Natural killer cell treated with Interleukin-12 subunit alpha and Interleukin-12 subunit beta and Interleukin-15 and Interleukin-18, amount 100 ng/mL, for 72 hours (primary cell): ENCODE results near the gene MAP3K4. TPM values are rescaled to one million over a fixed set of nuclear protein-coding genes. Genes with fewer than 3 reads are reported as not detected.
"Not testable (repeated sequence)": the region's sequence is repeated elsewhere in the genome, so short reads cannot be mapped to it uniquely, and the experiment has no call there.

Experiments used
- ATAC-seq, 2 donors: fragments of 150-1000 bp; cut with Tn5 transposase in 1 of 2; sonication (Bioruptor Pico), chemical (Tn5 transposase) in 1 of 2; 2 replicates each; pipeline ENCODE4 v1.10.0; 2021
- DNase-seq: peaks from one replicate; pipeline ENCODE4 v3.0.0; 2022; ENCODE audit warnings: low spot score
- H3K27ac Mint-ChIP-seq, 2 donors: 1 replicate in 1 of 2; 2 replicates in 1 of 2; pipeline ENCODE4 v1.8.0; 2022; ENCODE audit warnings: mixed read lengths in 2 of 2, mild to moderate bottlenecking in 1 of 2, moderate library complexity in 1 of 2
- H3K27me3 Mint-ChIP-seq, 2 donors: 1 replicate in 1 of 2; 2 replicates in 1 of 2; pipeline ENCODE4 v1.8.0; 2022; ENCODE audit warnings: mixed read lengths in 2 of 2
- H3K36me3 Mint-ChIP-seq: one replicate; pipeline ENCODE4 v1.8.0; 2022; ENCODE audit warnings: mixed read lengths
- H3K4me1 Mint-ChIP-seq, 2 donors: 1 replicate in 1 of 2; 2 replicates in 1 of 2; pipeline ENCODE4 v1.8.0; 2022; ENCODE audit warnings: low read depth in 2 of 2, mixed read lengths in 2 of 2, mild to moderate bottlenecking in 1 of 2
- H3K4me3 Mint-ChIP-seq: one replicate; pipeline ENCODE4 v1.8.0; 2022; ENCODE audit warnings: mixed read lengths
- H3K9me3 Mint-ChIP-seq: 2 replicates; pipeline ENCODE4 v1.8.0; 2022; ENCODE audit warnings: mixed read lengths
- total RNA-seq, 2 donors: library from RNA; stranded (reverse); gene quantifications; one replicate each; pipeline ENCODE4 v1.2.3, GENCODE V29; 2022

The MAP3K4 gene
- total RNA-seq, 2 donors from 2014 or later: 39.4 to 67.6 TPM

DNA sequence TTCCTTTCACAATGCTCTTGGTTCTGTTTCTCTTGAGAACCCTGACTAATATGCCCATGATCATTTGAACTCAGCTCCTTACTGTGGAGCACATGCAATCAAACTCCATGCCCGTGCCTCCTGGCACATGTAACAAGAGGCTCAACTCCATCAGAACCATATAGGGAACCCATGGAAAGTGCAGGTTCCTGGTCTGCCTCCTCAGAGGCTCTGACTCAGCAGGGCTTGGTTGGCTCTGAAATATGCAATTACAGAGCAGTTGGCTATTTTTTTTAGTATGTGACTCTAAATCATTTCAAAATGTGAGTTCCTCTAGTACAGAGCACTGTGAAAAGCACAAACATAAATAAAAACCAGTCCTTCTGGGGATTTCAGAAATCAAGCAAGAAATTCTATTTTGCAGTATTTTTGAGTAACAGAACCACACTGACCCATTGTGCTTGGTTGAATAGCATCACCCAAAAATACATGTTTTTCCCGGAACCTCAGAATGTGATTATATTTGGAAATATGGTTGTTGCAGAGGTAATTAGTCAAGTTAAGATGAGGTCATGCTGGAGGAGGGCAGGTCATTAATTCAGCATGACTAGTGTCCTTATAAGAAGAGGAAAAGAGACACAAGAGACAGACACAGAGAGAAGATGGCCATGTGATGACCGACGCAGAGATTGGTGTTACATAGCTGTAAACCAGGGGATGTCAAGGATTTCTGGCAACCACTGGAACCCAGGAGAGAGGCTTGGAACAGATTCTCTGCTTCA, 13.2 kb upstream of the MAP3K4 start:
- Mint-ChIP-seq H3K4me3 (no peak overlapping the region), H3K27ac (no peak overlapping the region), H3K9me3 (no peaks in the 10 kb centered on the region), H3K4me1 (no peaks in the 10 kb centered on the region), H3K27me3 (peaks cover 14 to 32% of the 10 kb centered on the region in 2 donors), H3K36me3 (peaks cover 6% of the 10 kb centered on the region)
- ATAC-seq: no peak
- no peak for DNase-seq

DNA sequence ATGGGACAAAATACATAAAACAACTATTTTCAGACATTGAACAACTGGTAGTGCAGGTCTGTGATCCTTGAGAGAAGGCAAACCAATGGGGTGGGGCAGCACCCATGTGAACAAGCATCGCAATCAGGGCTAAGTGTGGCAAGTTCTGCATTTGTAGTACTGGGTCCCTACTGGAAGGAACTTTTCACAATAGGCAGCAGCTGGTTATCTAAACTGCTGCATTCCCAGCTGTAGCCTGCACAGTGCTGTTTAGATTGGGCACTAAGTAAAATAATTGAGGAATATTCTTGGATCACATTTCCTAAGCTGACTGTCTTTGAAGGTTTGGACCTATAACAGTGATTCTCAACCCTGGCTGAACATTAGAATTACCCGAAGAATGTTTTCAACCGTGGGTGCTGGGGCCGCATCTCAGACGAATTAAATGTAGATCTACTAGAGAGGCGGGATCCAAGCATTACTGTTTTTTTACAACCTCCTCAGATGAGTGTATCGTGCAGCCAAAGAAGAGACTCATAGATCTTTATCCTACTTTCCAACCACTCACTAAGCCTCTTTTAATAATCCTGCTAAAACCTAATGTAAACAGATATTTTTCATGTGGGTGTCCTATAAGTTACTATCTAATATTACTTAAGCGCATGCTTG, 12.4 kb upstream of the MAP3K4 start:
- DNase-seq (no peak), ATAC-seq (no peak)
- no peaks in the 10 kb centered on the region for H3K9me3 Mint-ChIP-seq
- H3K4me1 Mint-ChIP-seq: no peaks in the 10 kb centered on the region
- peaks cover 16 to 27% of the 10 kb centered on the region in 2 donors for H3K27me3 Mint-ChIP-seq
- H3K27ac Mint-ChIP-seq: no peak overlapping the region
- peaks cover 6% of the 10 kb centered on the region for H3K36me3 Mint-ChIP-seq
- no peak overlapping the region for H3K4me3 Mint-ChIP-seq

DNA sequence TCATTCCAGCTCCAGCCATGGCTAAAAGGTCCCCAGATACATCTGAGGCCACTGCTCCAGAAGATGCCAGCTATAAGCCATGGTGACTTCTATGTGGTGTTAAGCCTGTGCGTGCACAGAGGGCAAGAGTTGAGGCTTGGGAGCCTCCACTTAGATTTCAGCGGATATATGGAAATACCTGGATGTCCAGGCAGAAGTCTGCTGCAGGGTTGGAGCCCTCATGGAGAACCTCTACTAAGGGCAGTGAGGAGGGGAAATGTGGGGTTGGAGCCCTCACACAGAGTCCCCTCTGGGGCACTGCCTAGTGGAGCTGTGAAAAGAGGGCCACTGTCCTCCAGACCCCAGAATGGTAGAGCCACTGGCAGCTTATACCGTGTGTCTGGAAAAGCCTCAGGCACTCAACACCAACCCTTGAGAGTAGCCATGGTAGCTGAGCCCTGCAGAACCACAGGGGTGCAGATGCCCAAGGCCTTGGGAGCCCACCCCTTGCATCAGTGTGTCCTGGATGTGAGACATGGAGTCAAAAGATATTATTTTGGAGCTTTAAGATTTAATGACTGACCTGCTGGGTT, 8.1 kb upstream of the MAP3K4 start:
- DNase-seq, ATAC-seq, H3K9me3 Mint-ChIP-seq, H3K4me1 Mint-ChIP-seq, H3K27ac Mint-ChIP-seq, H3K4me3 Mint-ChIP-seq: not testable (repeated sequence)
- H3K36me3 Mint-ChIP-seq: peaks cover 11% of the 10 kb centered on the region
- H3K27me3 Mint-ChIP-seq: peaks cover 22 to 28% of the 10 kb centered on the region in 2 donors

DNA sequence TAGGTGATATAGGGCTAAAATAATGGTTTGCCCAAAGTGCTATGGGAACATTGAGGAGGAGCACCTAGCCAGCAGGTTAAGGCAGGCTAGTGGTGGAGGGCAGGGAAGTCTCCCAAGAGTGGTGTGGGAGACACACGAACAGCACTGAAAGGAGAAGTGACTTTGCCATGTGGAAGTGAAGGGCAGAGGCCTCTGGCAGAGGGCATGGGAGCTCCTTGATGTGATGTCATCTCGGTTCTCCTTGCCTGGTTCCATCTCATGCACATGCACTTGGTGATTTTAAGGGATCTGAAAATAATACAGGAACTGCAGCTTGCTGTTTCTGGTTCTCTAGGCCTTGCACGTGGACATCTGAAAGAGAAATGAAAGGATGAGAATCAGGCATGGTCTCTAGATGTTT, 4.7 kb upstream of the MAP3K4 start:
- H3K4me3 Mint-ChIP-seq: no peak overlapping the region
- peaks cover 11% of the 10 kb centered on the region for H3K36me3 Mint-ChIP-seq
- ATAC-seq (no peak), DNase-seq (no peak)
- H3K4me1 Mint-ChIP-seq: peaks cover 0 to 4% of the 10 kb centered on the region in 2 donors
- H3K27me3 Mint-ChIP-seq: peaks cover 12 to 15% of the 10 kb centered on the region in 2 donors
- no peaks in the 10 kb centered on the region for H3K9me3 Mint-ChIP-seq
- H3K27ac Mint-ChIP-seq: no peak overlapping the region

DNA sequence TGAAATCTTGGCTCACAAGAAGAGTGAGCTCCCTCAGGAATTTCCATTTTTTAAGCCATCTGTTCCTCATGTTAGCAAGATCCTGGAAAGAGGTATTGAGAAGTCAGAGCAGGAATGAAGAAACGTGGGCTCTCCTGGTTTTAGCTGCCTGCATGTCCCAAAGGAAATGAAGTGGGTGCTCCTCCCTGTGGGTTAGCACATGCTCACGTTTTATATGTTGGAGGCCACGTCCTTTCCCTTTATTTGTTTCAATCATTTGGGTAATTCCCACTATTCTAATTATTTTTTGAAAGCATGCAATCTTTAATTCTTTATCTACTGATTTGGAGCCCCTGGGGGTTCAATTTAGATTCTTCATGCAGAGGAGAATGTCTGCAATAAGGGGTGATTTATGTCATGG, 4.3 kb upstream of the MAP3K4 start:
- H3K9me3 Mint-ChIP-seq: no peaks in the 10 kb centered on the region
- no peak overlapping the region for H3K27ac Mint-ChIP-seq
- H3K4me3 Mint-ChIP-seq: no peak overlapping the region
- ATAC-seq (no peak), DNase-seq (no peak)
- peaks cover 12% of the 10 kb centered on the region in 2 donors for H3K27me3 Mint-ChIP-seq
- peaks cover under 1 to 5% of the 10 kb centered on the region in 2 donors for H3K4me1 Mint-ChIP-seq
- peaks cover 12% of the 10 kb centered on the region for H3K36me3 Mint-ChIP-seq

DNA sequence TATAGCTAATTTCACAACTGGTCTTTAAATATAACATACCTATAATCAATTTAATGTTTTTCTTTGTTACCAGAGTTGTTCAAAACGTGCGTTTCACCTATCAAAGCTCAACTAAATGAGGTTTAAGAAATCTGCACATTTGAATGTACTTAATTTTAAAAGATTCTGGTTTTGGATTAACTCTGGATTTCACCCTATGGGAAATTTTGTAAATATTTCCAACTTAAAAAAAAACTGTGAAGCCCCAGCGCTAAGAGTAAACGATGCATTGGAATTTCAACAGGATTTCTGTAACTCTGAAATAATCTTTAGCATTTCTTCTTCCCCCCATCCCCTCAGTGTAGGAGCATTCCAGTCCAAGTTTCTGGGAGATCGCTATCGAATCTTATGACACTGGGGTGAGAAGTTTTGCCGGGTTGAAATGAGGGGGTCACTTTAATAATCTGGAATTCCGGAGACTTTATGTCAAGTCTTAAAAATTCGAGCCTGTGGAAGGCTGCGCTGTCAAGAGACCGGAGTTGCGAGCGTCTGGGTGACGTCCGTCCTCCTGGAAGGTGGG, 643 bp upstream of the MAP3K4 start:
- H3K4me1 Mint-ChIP-seq: peaks cover 14 to 17% of the 10 kb centered on the region in 2 donors
- DNase-seq (no peak), ATAC-seq (no peak)
- H3K27me3 Mint-ChIP-seq: peaks cover 0 to 6% of the 10 kb centered on the region in 2 donors
- H3K27ac Mint-ChIP-seq: peak overlapping the region in 1 of 2 donors; percentile 68
- peak overlapping the region; percentile 94 for H3K4me3 Mint-ChIP-seq
- no peaks in the 10 kb centered on the region for H3K9me3 Mint-ChIP-seq
- peaks cover 9% of the 10 kb centered on the region for H3K36me3 Mint-ChIP-seq

DNA sequence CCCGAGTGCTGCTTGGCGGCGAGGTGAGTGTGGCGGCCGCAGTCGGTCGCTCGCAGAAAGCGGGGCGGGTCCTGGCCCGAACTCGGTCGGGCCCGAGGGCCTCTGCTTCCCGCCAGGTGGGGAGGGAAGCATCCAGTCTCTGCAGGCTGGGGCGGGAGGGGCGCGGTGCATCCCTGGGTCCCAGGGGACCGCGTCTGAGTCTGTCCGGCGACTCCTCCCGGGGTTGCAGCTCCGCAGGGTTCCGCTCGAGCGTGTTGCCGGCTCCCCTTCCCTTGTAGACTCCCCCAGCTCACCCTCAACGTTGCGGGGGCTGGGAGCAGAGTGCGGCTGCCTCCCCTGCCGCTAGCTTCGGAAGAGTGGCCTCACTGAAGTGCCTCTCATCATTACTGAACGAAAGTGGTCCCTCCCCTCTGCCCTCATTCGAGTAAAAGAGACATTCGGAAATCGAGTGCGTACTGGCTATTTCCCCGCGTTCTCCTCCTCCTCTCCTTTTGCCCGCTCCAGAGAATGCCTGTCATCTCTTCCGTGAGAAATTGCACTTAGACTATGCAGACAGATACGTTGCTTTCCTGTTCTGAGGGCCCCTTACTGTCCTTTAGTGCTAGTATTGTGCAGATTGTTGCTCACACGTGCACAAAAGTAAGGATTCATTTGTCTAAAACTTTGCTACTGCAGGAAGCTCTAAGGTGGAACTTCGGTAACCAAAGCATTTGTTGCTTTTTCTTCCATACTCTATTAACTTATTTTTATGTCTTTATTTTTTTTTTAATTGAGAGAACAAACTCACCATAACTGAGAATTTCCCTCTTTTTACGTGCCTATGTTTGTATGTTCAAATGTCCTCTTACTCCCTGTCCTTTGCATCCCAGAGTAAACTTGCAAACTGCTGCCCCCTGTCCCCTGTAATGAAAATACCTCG, 751 bp downstream of the MAP3K4 start:
- Mint-ChIP-seq H3K4me1 (peaks cover 19 to 23% of the 10 kb centered on the region in 2 donors), H3K36me3 (peaks cover 9% of the 10 kb centered on the region), H3K27me3 (peaks cover 0 to 2% of the 10 kb centered on the region in 2 donors), H3K9me3 (no peaks in the 10 kb centered on the region), H3K4me3 (peak overlapping the region; percentile 94), H3K27ac (peak overlapping the region; percentile 87 to 93)
- DNase-seq (peak; percentile 62), ATAC-seq (peak; percentile 71 to 72)

DNA sequence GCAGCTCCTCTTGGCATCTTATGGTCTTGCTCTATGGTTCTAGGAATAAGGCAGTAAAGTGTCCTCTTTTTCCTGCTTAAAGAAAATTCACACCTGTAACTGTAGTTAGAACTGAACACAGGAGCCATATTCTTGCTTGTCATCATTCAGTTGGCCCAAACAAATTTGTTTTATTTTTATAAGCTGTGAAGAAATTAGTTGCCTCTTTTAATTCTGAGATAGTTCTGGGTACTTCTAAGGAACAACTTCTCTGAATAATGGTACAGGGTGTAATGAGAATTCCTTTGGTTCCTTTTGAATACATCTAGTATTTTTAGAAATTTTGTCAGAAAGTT, 1.4 kb downstream of the MAP3K4 start:
- Mint-ChIP-seq H3K36me3 (peaks cover 9% of the 10 kb centered on the region), H3K4me3 (peak overlapping the region; percentile 94), H3K4me1 (peaks cover 19 to 26% of the 10 kb centered on the region in 2 donors), H3K27ac (peak overlapping the region; percentile 87 to 93), H3K27me3 (peaks cover 0 to 2% of the 10 kb centered on the region in 2 donors), H3K9me3 (no peaks in the 10 kb centered on the region)
- DNase-seq (no peak), ATAC-seq (no peak)

DNA sequence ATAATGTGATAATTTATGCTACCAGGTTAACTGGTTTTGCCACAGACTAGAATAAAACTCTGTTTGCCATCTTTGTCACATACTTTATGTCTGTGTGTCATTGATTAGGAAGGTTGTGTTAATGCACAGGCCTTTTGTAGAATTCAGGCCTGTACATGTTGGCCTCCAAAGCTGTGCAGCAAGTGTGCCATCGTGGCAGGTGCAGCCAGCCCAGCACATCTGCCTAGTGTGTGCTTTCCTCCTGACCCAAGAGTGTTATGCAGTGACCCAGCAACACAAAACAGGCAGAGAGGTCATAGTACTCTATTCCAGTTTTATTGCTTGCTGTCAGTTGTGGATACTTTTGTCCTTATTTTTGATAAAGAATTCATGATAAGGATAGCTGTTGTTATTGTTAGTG, 3.7 kb downstream of the MAP3K4 start:
- Mint-ChIP-seq H3K36me3 (peaks cover 9% of the 10 kb centered on the region), H3K4me1 (peaks cover 19 to 26% of the 10 kb centered on the region in 2 donors), H3K4me3 (no peak overlapping the region), H3K27me3 (no peaks in the 10 kb centered on the region), H3K9me3 (no peaks in the 10 kb centered on the region), H3K27ac (no peak overlapping the region)
- DNase-seq (no peak), ATAC-seq (no peak)

DNA sequence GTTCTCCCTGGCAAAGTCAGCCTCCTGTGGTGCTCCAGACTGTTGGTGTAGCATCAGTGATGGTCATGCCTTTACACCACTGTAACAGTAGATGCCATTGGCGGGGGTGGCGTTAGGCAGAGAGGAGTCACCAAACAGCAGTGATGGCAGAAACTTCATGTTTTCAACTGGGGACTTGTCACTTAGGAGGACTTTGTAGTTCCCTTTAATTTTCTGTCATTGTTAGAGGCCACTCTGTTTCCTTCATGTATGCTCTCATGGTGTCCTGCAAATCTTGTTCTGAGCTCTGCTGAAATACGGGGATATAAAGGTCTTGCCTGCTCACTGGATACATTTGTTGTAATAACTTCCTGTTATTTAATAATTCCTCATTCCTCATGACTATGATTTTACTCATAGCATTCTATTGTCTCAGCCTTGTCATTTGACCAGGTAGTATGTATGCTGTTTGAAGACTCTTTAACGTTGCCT, 4.6 kb downstream of the MAP3K4 start:
- H3K4me3 Mint-ChIP-seq: no peak overlapping the region
- no peaks in the 10 kb centered on the region for H3K27me3 Mint-ChIP-seq
- H3K27ac Mint-ChIP-seq: peak overlapping the region in 1 of 2 donors; percentile 14

DNA sequence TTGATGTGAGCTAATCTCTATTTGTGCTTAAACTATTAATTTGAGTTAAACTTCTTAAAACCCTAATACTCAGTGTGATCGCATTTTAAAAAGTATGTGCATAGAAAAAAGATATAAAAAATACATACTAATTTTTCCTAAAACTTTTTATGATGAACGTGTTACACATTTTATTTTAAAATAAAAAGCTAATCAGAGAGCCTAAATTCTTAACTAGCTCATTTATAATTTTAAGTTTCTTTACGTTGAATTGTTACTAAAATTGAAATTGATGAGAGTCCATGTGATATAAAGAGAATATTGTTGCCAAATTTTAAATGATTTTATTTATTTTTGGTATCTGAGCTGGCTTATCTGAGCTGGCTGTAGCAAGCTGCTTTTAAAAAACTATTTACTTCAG, 6.6 kb downstream of the MAP3K4 start:
- no peak for ATAC-seq
- H3K27me3 Mint-ChIP-seq: no peaks in the 10 kb centered on the region
- no peak overlapping the region for H3K4me3 Mint-ChIP-seq
- H3K36me3 Mint-ChIP-seq: no peaks in the 10 kb centered on the region
- no peaks in the 10 kb centered on the region for H3K9me3 Mint-ChIP-seq
- no peak for DNase-seq
- no peak overlapping the region for H3K27ac Mint-ChIP-seq
- peaks cover 6 to 19% of the 10 kb centered on the region in 2 donors for H3K4me1 Mint-ChIP-seq

More for the DNA sequence above, 4.6 kb downstream of the MAP3K4 start:
- no peaks in the 10 kb centered on the region for H3K9me3 Mint-ChIP-seq
- DNase-seq: no peak
- peaks cover 16 to 26% of the 10 kb centered on the region in 2 donors for H3K4me1 Mint-ChIP-seq
- H3K36me3 Mint-ChIP-seq: peaks cover 9% of the 10 kb centered on the region
- ATAC-seq: no peak

DNA sequence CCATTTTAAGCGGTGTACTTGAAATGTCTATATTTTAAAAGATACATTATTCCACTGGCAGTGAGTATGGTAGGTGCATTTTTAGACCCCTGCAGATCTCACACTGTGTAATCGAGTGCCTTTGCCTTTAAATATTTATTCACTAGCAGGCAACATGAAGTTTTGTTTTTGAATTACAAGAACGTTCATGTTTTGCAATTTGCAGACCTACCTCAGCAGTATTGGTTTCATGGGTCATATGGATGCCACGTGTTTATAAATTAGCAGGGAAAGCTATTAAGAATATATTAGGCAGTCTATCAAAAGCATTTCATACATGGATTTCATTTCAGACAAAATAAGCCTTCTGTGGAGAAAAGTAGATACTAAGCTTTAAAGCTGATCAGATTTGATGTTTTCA, 7.2 kb downstream of the MAP3K4 start:
- Mint-ChIP-seq H3K36me3 (no peaks in the 10 kb centered on the region), H3K4me3 (no peak overlapping the region), H3K27me3 (no peaks in the 10 kb centered on the region), H3K4me1 (peaks cover 6 to 18% of the 10 kb centered on the region in 2 donors), H3K27ac (no peak overlapping the region), H3K9me3 (no peaks in the 10 kb centered on the region)
- DNase-seq (no peak), ATAC-seq (no peak)

DNA sequence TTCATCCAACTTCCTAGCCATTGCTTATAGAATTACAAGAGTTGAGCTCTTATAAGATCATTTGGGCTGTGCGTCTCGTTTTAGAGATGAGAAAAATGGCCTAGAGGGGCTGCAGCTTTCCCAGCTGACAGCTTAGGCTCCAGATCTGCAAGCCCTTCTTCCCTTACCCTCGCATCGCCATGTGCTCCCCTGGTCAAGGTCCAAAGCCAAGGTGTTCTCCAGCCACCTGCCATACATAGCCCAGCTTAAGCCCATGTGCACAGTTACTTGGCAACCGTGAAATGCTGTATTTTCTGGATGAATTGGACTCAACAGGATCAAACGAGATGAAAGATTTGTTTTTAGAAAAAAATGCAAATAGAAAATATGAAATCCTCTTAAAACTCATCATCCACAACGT, 7.9 kb downstream of the MAP3K4 start:
- Mint-ChIP-seq H3K4me1 (peaks cover 6 to 11% of the 10 kb centered on the region in 2 donors), H3K27me3 (no peaks in the 10 kb centered on the region), H3K9me3 (no peaks in the 10 kb centered on the region), H3K27ac (peak overlapping the region in 1 of 2 donors; percentile 68), H3K36me3 (no peaks in the 10 kb centered on the region), H3K4me3 (no peak overlapping the region)
- ATAC-seq: no peak
- DNase-seq: no peak
